ENCODE results near the gene LPP. TPM values are rescaled to one million over a fixed set of nuclear protein-coding genes. Genes with fewer than 3 reads are reported as not detected.

LPP gene
- total RNA-seq, 1 donor from 2014 or later: 222 TPM

DNA sequence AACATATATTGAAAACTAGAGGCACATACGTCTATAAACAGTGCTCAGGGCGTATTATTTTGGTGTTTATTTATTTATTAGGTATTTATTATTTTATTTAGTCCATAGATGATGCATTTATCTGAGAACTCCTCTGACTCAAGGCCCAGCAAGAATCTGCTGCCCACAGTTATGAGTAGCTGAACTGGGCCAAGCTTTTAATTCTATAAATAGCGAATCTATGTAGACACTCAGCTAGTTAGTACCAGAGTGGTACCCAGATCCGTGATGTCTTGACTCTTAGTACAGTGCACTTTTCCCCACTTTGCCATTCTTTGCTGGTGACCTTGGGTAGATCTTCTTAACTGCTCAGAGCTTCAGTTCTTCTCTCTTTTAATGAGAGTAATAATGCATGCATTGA lies 647.4 kb downstream of the LPP start:
- Histone ChIP-seq H3K36me3 (ENCODE audit: insufficient read depth, low read length) (no peaks in the 10 kb centered on the region), H3K4me2 (ENCODE audit: low read length) (no peak overlapping the region), H2AFZ (ENCODE audit: low read depth, low read length) (no peak overlapping the region), H3K27me3 (ENCODE audit: insufficient read depth, low read length) (no peaks in the 10 kb centered on the region), H3K9ac (ENCODE audit: low read length) (no peak overlapping the region), H3K9me3 (ENCODE audit: insufficient read depth, low read depth, low read length) (no peaks in the 10 kb centered on the region), H3K4me1 (ENCODE audit: insufficient read depth, low read length) (peaks cover 17% of the 10 kb centered on the region), H3K27ac (ENCODE audit: low read depth, low read length) (no peak overlapping the region), H4K20me1 (ENCODE audit: insufficient read depth, low read length) (peaks cover 8% of the 10 kb centered on the region), H3K4me3 (ENCODE audit: insufficient read depth, low read depth, low read length) (no peak overlapping the region), H3K79me2 (ENCODE audit: insufficient read depth, low read length) (peaks cover 20% of the 10 kb centered on the region)
- FAIRE-seq (no peak), DNase-seq (ENCODE audit: low read depth) (no peak)
- Mint-ChIP-seq H3K4me3 (ENCODE audit: unreplicated experiment) (no peak overlapping the region), H3K27me3 (ENCODE audit: low read depth, unreplicated experiment) (no peaks in the 10 kb centered on the region), H3K4me1 (ENCODE audit: low read depth, unreplicated experiment) (peaks cover 27% of the 10 kb centered on the region), H3K9me3 (ENCODE audit: unreplicated experiment) (no peaks in the 10 kb centered on the region), H3K36me3 (ENCODE audit: low read depth, unreplicated experiment) (peaks cover 3% of the 10 kb centered on the region), H3K27ac (ENCODE audit: unreplicated experiment) (no peak overlapping the region)
- TF ChIP-seq EZH2 (IDR thresholded peaks at IDR 0.05; ENCODE audit: insufficient read depth, low read length): no peak
- TF ChIP-seq, protein P1, sequence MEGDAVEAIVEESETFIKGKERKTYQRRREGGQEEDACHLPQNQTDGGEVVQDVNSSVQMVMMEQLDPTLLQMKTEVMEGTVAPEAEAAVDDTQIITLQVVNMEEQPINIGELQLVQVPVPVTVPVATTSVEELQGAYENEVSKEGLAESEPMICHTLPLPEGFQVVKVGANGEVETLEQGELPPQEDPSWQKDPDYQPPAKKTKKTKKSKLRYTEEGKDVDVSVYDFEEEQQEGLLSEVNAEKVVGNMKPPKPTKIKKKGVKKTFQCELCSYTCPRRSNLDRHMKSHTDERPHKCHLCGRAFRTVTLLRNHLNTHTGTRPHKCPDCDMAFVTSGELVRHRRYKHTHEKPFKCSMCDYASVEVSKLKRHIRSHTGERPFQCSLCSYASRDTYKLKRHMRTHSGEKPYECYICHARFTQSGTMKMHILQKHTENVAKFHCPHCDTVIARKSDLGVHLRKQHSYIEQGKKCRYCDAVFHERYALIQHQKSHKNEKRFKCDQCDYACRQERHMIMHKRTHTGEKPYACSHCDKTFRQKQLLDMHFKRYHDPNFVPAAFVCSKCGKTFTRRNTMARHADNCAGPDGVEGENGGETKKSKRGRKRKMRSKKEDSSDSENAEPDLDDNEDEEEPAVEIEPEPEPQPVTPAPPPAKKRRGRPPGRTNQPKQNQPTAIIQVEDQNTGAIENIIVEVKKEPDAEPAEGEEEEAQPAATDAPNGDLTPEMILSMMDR (IDR thresholded peaks at IDR 0.05; ENCODE audit: insufficient read depth, low read depth, low read length): no peak

DNA sequence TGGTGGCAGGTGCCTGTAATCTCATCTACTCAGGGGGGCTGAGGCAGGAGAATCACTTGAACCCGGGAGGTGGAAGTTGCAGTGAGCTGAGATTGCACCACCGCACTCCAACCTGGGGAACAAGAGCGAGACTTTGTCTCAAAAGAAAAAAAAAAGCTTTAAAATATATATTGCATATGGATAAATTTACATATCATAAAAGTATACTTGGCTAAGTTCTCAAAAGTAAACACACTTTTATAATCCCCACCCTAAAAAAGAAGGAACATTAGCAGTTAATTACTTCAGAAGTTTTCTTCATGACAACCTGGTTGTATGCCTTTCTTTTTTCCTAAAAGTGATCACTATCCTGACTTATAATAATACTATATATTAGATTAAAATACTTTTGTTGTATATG lies 648.7 kb downstream of the LPP start:
- H3K4me1 ChIP-seq (ENCODE audit: insufficient read depth, low read length): peaks cover 5% of the 10 kb centered on the region
- peaks cover 15% of the 10 kb centered on the region for H3K4me1 Mint-ChIP-seq (ENCODE audit: low read depth, unreplicated experiment)
- no peak for FAIRE-seq
- no peak overlapping the region for H3K4me2 ChIP-seq (ENCODE audit: low read length)
- no peak overlapping the region for H2AFZ ChIP-seq (ENCODE audit: low read depth, low read length)
- no peak for TF ChIP-seq EZH2 (IDR thresholded peaks at IDR 0.05; ENCODE audit: insufficient read depth, low read length)
- TF ChIP-seq, protein P1 (IDR thresholded peaks at IDR 0.05; ENCODE audit: insufficient read depth, low read depth, low read length): no peak
- no peaks in the 10 kb centered on the region for H3K36me3 ChIP-seq (ENCODE audit: insufficient read depth, low read length)
- H3K9ac ChIP-seq (ENCODE audit: low read length): no peak overlapping the region
- no peaks in the 10 kb centered on the region for H3K9me3 ChIP-seq (ENCODE audit: insufficient read depth, low read depth, low read length)
- H3K36me3 Mint-ChIP-seq (ENCODE audit: low read depth, unreplicated experiment): peaks cover 5% of the 10 kb centered on the region
- H3K4me3 Mint-ChIP-seq (ENCODE audit: unreplicated experiment): no peak overlapping the region
- H3K27me3 Mint-ChIP-seq (ENCODE audit: low read depth, unreplicated experiment): no peaks in the 10 kb centered on the region
- no peak for DNase-seq (ENCODE audit: low read depth)
- no peaks in the 10 kb centered on the region for H3K27me3 ChIP-seq (ENCODE audit: insufficient read depth, low read length)
- H4K20me1 ChIP-seq (ENCODE audit: insufficient read depth, low read length): peaks cover 8% of the 10 kb centered on the region
- H3K9me3 Mint-ChIP-seq (ENCODE audit: unreplicated experiment): peaks cover 6% of the 10 kb centered on the region
- H3K4me3 ChIP-seq (ENCODE audit: insufficient read depth, low read depth, low read length): no peak overlapping the region
- H3K79me2 ChIP-seq (ENCODE audit: insufficient read depth, low read length): peaks cover 20% of the 10 kb centered on the region
- no peak overlapping the region for H3K27ac ChIP-seq (ENCODE audit: low read depth, low read length)
- no peak overlapping the region for H3K27ac Mint-ChIP-seq (ENCODE audit: unreplicated experiment)

DNA sequence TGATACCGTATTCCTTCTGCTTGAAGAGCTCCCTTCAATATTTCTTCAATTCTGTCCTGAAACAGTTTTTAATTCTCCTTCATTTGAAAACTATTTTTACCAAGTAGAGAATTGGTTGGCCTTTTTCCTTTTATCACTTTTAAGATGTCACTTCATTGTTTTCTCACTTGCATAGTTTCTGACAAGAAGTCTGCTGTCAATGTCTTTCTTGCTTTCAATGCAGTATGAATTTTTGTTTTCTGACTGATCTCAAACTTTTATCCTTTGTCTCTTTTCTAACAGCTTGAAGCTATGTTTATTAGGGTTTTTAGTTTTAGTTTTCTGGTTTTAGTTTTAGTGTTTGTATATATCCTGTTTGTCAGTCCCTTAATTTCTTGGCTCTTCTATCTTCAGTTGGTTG lies 653.0 kb downstream of the LPP start:
- Histone ChIP-seq H3K79me2 (ENCODE audit: insufficient read depth, low read length) (peaks cover 51% of the 10 kb centered on the region), H3K27me3 (ENCODE audit: insufficient read depth, low read length) (no peaks in the 10 kb centered on the region), H3K9me3 (ENCODE audit: insufficient read depth, low read depth, low read length) (no peaks in the 10 kb centered on the region), H3K4me1 (ENCODE audit: insufficient read depth, low read length) (no peaks in the 10 kb centered on the region), H3K36me3 (ENCODE audit: insufficient read depth, low read length) (no peaks in the 10 kb centered on the region), H3K4me2 (ENCODE audit: low read length) (no peak overlapping the region), H3K27ac (ENCODE audit: low read depth, low read length) (no peak overlapping the region), H4K20me1 (ENCODE audit: insufficient read depth, low read length) (peaks cover 18% of the 10 kb centered on the region), H3K4me3 (ENCODE audit: insufficient read depth, low read depth, low read length) (no peak overlapping the region), H3K9ac (ENCODE audit: low read length) (no peak overlapping the region), H2AFZ (ENCODE audit: low read depth, low read length) (no peak overlapping the region)
- H3K4me1 Mint-ChIP-seq (ENCODE audit: low read depth, unreplicated experiment): no peaks in the 10 kb centered on the region
- TF ChIP-seq, protein P1 (IDR thresholded peaks at IDR 0.05; ENCODE audit: insufficient read depth, low read depth, low read length): no peak
- TF ChIP-seq EZH2 (IDR thresholded peaks at IDR 0.05; ENCODE audit: insufficient read depth, low read length): no peak
- DNase-seq (ENCODE audit: low read depth): peak; percentile 34
- H3K27me3 Mint-ChIP-seq (ENCODE audit: low read depth, unreplicated experiment): no peaks in the 10 kb centered on the region
- no peak overlapping the region for H3K4me3 Mint-ChIP-seq (ENCODE audit: unreplicated experiment)
- FAIRE-seq: no peak
- H3K27ac Mint-ChIP-seq (ENCODE audit: unreplicated experiment): no peak overlapping the region
- peaks cover 10% of the 10 kb centered on the region for H3K9me3 Mint-ChIP-seq (ENCODE audit: unreplicated experiment)
- peaks cover 11% of the 10 kb centered on the region for H3K36me3 Mint-ChIP-seq (ENCODE audit: low read depth, unreplicated experiment)
